HG03342 (cell line): ENCODE data around the gene OPHN1.
"Not testable (repeated sequence)": the region's sequence is repeated elsewhere in the genome, so short reads cannot be mapped to it uniquely, and the experiment has no call there.

Experiments
- ATAC-seq: cut with Tn5 transposase; IDR thresholded peaks from one replicate; pipeline ENCODE4 v1.9.1; 2021; ENCODE audit warnings: mild to moderate bottlenecking, moderate library complexity; ENCODE audit not compliant: unreplicated experiment

The OPHN1 gene

DNA sequence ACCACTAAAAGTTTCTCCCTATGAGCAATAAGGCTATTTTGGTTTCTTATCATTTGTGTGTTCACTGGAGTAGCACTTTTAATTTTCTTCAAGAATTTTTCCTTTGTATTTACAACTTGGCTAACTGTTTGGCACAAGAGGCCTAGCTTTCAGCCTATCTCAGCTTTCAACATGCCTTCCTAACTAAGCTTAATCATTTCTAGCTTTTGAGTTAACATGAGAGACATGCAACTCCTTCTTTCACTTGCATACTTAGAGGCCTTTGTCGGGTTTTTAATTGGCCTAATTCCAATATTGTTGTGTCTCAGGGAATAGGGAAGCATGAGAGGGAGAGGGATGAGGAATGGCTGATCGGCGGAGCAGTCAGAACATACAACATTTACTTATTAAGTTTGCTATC lies 349.8 kb downstream of the OPHN1 start:
- no peak for ATAC-seq

DNA sequence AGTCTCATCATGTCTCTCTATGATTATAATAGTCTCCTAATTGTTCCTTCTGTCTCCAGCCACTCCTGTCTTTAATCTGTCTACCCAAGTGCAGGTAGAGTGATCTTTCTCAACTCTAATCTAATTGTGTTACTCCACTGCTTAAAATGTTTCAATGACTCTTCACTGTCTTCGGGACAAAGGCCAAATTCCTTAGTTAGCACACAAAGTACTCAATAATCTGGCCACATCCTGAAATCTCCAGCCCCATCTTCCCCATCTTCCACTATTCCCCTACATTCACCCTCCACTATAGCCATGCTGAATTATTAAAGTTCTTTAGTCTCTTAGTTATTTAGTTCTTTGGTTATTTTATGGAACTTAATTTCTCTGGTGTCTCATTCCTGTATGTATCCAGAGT lies 353.3 kb downstream of the OPHN1 start:
- ATAC-seq: no peak

DNA sequence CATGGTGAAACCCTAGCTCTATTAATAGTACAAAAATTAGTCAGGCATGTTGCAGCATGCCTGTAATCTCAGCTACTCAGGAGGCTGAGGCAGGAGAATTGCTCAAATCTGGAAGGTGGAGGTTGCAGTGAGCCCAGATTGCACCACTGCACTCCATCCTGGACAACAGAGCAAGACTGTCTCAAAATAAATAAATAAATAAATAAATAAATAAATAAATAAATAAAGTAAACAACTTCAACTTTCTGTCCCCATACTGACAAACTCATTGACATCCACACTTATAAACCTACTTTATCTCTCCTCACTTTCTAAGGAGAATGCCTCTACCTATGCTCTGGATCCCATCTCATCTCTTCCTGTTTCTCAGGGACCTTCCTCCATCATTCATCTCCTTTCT lies 354.5 kb downstream of the OPHN1 start:
- not testable (repeated sequence) for ATAC-seq

DNA sequence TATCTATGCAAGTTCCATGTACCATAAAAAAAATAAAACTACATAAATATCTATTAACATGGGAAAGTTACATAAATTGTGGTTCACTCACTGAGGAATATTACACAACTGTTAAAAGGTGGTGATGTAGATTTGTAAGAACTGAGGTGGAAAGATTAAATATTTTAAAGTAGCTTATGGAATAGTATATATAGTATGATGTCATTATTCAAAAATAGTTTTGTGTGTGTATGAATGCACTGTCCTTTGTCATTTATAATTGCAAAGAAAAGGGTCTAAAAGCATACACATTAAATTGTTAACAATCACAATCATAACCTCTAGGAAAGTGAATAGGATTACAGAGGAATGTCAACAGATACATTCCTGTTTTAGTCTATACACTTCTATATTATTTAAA lies 355.9 kb downstream of the OPHN1 start:
- ATAC-seq: no peak

DNA sequence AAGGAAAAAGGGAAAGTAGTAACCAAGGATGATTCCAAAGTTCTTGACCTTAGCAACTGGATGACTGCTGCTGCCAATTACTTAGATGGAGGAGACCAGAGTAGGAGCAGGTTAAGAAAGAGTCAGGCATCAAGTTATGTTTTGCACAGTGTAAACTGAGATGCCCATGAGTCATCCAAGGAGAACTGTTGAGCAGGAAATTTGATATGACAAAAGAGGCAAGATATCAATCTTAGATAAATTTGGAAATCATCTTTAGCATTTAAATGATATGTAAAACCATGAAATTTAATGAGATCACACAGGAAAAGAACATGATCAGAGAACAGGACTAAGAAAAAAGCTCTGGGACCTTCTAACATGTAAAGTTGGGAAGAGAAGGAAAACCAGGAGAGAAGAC lies 361.3 kb downstream of the OPHN1 start:
- no peak for ATAC-seq

DNA sequence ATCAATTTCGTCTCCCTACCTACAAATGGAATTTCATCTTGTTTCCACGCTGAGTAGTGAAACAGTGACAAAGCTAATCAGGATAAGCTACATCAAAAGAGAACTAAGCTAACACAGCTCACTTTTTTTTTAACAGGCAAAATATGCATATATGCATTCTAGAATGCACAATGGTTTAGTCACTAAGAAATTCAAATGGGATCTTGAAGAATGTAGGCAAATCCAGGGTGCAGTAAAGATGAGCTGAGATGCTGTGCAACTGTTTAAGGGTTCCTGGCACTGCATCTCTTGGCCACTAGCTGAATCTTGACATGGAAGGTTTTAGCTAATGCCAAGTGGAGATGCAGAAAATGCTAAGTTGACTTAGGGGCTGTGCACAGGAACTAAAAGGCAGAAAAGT lies 363.2 kb downstream of the OPHN1 start:
- not testable (repeated sequence) for ATAC-seq

DNA sequence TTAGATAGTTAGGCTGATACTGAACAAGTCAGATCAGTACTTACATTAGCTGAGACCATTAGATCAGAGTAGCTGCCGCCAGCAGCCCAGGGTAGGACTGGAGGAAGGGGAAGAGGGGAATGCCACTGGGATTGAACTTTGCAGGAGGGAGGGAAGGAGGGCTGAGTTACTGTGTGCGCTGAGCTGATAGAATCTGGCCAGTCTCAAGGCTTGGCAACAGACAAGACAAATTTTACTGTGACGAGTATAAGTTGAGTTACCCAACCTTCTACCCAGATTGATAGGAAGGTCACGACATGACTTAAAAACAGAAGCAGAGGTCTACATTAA lies 372.1 kb downstream of the OPHN1 start:
- ATAC-seq: no peak

DNA sequence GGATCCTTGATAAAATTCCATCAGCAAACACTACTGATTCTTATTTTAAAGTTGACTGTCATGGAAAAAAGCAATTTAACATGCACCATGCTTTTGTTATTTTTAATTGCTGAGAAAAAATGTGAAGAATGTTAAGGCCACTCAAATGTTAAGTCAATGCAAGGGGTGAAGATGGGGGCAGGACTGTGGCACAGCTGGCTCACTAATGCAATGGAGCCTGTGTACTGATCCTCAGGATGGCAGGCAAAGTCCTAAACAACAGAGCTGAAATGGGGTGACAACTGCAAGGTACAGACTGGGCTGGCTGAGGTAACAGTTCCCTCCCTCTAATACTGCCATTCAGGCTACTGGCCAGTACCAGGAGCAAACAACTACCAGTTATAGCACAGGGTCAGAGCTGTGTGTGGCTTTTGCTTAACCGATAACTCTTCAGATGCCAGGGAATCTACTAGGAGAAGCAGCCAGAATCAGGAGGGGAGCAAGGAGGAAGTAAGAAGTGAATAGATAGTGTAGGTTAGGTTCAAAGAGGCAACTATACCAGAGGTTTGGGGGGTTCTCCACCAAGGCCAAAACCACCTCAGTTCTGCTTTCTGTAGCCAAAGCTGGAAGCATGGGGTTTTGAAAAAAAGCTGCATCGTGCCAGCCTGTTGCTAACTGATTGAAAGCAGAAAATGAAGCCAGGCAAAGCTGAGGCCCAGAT lies 372.6 kb downstream of the OPHN1 start:
- ATAC-seq: no peak

DNA sequence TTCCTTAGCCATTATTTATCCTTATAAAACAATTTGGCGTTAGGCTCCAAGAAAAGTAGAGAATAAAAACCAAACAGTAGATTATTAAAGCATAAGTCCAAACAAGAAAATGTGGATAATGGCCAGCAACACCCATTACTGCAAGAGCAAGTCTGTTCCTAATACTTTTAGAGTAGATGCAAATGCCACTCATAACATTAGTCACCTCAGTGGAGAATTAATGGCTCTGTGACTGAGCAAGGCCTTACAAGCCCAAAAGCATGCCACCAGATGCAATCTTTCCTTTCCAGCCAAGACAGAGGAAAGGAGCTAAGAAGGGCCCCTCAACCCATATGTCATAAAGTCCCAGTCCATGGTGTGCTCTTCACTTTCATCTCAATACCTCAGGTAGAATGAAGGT lies 373.8 kb downstream of the OPHN1 start:
- ATAC-seq: no peak

DNA sequence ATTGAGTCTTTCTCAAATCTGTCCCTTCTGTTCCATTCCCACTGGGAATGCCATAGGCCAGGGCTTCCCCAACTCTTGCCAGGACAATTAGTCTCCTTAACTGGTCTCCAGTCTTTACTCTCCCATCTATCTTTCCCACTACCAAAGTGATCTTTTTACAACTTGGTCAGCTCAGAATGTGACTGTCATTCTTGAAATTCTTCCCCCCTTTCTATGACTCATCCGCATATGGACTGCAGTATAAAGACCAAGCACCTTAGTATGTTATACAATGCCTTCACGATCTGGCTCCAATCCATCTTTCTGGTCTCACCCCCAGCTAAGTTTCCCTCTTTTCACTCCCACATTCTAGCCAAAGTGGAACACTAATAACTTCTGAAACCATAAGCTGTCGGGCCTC lies 383.8 kb downstream of the OPHN1 start:
- no peak for ATAC-seq

DNA sequence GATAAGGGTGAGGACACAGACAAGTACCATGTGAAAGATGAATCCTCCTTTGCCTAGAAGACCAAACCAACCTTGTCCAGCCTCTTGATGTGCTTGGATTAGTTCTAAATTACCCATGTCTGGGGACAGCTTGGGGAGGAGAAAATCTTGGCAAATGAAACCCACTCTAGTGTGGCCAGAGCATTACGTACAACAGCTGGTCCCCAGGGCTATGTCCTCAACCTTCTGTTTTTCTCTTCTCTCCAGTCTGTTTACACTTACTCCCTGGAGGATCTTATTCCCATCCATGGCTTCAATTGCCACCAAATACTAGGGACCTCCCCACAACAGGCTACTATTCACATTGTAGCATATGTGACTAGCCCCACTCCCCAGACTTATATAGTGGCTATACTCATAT lies 384.5 kb downstream of the OPHN1 start:
- no peak for ATAC-seq

DNA sequence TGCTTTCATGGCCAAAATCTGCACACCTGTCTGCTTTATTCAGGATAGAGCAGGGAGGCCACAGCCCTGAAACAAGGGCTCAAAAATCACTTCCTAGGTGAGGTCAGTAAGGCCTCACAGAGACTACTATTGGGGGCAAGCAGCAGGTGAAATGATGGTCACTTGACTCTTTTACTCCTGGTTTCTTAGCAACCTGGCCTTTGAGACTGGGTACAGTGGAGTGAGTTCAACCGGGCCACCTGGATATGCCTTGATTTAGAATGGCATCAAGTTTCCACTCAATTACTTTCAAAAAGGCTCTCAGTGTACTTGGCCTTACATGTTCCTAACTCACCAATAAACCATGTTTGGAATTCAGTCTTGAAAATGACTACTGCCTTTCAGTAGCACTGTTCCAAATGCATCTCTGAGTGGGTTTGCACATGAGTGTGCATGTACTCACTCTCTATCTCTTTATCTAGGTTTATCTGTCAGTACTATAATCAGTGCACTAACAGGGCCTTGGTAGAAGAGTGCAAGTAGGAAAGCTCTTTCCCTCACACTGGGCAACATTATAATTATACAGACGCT lies 388.2 kb downstream of the OPHN1 start:
- no peak for ATAC-seq

DNA sequence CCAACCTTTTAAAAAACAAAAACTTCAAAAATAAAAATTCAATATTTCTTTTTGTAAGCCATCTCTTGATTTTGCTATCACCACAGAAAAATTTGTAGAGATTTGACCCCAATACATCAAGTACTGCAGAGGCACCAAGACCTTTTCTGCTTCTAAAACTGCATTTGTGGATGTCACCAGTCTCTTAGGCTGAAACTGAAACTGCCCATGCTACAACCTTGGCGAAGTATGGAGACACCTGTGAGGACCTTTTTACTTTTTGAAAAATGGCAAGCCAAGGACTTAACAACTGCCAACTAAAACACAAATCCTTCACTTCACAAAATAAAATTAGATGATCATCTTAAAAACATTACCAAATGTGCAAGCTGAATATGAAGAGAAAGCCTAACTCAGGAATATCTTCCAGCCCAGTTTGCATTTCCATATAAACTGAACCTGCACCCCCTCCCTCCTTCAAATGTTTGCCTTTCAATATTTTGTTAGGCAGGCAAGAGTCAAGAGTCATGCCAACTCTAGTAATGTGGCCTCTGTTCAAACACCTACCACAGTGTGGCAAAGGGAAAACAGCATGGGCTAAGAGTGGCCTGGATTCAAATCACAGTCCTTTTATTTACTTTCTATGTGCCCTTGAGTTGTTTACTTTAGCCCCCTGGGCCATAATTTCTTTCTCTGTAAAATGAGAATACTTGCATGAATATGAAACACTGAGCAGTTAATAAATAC lies 389.4 kb downstream of the OPHN1 start:
- ATAC-seq: no peak

DNA sequence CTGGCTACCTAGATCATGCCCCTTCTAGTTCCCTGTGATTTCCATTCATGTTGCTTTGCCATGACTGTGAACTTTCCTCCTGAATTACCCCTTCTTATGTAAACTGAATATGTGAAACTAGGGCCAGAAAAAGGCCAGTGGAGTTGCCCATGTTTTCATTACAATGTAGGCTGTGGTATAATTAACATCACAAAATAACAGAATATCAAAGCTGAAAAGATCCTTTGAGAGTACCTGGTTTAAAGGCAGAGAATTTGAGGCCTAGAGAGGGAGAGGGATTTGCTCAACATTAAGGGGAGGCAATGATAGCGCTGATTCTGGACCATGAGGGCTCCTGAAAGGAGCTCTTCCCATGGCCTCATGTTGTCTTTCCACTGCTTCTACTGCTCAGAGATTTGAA lies 392.2 kb downstream of the OPHN1 start:
- ATAC-seq: no peak

DNA sequence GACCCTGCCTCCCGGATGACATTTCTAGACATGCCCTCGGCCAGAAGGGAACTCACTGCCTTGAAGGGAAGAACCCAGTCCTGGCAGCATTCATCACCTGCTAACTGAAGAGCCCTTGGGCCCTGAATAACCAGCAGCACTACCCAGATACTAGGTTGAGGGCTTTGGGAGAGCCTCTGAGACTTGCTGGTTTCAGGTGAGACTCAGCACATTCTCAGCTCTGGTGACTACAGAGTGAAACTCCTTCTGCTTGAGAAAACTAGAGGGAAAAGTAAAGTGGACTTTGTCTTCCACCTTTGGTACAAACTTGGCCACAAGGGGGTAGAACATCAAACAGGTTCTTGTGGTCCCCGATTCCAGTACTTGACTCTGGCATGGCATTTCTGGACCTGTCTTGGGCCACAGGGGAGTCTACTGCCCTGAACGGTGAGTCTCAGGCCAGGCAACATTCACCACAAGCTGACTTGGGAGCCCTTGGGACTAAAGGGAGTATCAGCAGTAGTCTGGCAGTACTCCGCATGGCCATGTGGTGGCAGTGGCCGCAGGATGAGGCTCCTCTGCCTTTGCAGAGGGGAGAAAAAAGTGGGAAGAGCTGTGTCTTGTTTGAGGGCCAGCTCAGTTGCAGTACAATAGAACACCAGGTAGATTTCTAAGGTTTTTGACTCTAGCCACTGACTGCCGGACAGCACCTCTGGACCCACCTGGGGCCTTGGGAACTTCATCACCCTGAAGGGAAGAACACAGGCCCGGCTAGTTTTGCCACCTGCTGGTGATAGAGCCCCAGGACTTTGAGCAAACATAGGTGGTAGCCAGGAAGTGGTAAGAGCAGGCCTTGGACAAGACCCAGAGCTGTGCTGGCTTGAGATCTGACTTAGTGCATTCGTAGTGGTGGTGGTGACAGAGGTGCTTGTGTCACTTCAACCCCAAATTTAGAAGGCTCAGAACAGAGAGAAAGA lies 414.8 kb downstream of the OPHN1 start:
- ATAC-seq: no peak

DNA sequence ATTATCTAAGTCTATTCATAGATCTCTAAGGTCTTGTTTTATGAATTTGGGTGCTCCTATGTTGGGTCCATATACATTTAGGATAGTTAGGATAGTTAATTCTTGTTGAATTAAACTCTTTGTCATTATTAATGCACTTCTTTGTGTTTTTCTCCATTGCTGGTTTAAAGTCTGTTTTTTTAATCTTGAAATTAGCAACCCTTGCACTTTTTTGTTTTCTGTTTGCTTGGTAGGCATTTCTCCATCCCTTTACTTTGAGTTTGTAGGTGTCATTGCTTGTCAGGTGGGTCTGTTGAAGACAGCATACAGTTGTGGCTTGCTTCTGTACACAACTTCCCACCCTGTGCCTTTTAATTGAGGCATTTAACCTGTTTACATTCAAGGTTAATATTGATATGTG lies 434.8 kb downstream of the OPHN1 start:
- no peak for ATAC-seq
